ENCODE data around the gene IRF2BP2.

DNA sequence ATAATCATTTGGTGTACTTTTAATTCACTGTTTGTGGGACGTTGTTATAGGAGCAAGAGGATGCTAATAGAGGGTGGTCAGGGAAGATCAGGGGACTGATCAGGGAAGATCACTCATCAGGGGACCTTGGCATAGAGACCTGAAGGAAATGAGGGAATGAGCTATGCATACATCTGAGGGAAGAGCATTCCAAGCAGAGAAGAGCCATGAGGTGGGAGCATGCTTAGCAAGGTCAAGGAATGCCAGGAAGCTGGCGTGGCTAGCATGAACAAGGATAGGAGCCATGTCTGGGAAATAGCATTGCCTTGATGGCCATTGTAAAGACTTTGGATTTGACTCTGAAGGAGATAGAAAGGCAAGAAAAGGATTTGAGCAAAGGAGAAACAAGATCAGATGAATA is 14.1 kb downstream of the IRF2BP2 start:
- TF ChIP-seq YY1 (IDR thresholded peaks at IDR 0.05; ENCODE audit: insufficient read depth, insufficient read length) (no peak), ZNF274 (IDR thresholded peaks at IDR 0.05; ENCODE audit: low read depth, low read length) (no peak), SUZ12 (IDR thresholded peaks at IDR 0.05; ENCODE audit: extremely low read depth, insufficient read depth, insufficient read length) (no peak)

All from NT2/D1 (cell line).